Measurements from ENCODE around the gene BICC1. TPM values are rescaled to one million over a fixed set of nuclear protein-coding genes. Genes with fewer than 3 reads are reported as not detected.

Gene BICC1
- total and polyA plus RNA-seq, 2 donors, result 5.7 to 45.3 TPM

DNA sequence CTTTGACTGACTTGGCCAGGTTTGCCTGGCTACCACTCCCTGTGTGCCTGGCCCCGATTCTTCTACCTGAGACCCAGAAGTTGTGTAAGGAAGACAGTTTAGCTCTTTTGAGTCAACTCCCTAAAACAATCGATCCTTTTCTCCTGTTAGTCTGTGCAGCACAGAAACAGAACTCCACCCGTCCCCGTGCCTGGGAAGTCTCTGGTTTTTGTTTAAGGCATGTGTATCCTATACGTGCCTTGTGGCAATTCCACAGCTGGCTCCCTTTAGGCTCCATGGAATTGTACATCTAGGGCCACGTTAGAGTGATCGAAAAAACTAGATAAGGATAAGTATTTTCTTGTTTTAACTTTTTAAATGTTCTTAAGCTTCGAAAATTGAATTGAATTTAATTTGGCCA, 131.6 kb downstream of the BICC1 start:
- no peak for DNase-seq (ENCODE audit: extremely low spot score)
- H3K4me3 ChIP-seq (ENCODE audit: low read depth, low read length), result no peak overlapping the region
- no peaks in the 10 kb centered on the region for H3K36me3 ChIP-seq (ENCODE audit: insufficient read depth)
- no peaks in the 10 kb centered on the region for H3K4me1 ChIP-seq (ENCODE audit: insufficient read depth)
- WGBS, result 77% methylated on average over 8 of the region's 8 CpGs
- H3K27ac ChIP-seq (ENCODE audit: low read depth), result no peak overlapping the region

DNA sequence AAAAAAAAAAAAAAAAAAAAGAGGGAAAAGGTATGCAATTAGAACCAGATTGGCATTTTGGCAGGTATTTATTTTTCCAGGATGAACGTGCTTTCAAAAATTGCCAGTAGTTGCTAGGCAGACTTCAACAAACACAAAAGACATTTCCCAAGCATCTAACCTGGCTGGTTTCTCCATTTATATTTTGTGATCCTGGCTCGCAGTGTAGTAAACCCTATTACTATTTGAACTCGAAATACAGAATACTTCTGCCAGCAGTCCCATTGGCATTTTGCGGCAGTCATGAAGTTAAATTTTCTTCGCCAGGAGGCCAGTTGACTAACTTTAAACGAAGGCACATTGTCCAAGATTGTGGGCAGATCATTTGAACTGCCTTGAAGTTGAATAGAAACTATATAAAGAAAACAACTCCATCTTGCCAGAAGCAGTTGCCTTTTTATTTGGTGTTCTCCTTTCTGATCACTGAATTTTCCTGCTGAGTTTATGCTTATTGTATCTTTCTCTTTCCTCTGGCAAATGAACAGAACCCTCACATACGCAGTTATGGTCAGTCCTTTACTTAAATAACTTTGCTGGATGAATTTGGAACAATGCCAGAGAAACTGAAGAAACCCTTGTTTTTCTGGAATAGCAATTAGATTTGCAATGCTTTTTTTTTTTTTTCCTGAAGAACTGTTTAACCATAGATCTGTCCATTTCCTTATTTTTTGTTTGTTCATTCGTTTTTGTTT, 132.9 kb downstream of the BICC1 start:
- Histone ChIP-seq H3K27ac (ENCODE audit: low read depth) (no peak overlapping the region), H3K4me1 (ENCODE audit: insufficient read depth) (no peaks in the 10 kb centered on the region), H3K36me3 (ENCODE audit: insufficient read depth) (no peaks in the 10 kb centered on the region), H3K4me3 (ENCODE audit: low read depth, low read length) (no peak overlapping the region)
- WGBS, result 66% methylated on average over 8 of the region's 8 CpGs
- DNase-seq (ENCODE audit: extremely low spot score), result no peak

DNA sequence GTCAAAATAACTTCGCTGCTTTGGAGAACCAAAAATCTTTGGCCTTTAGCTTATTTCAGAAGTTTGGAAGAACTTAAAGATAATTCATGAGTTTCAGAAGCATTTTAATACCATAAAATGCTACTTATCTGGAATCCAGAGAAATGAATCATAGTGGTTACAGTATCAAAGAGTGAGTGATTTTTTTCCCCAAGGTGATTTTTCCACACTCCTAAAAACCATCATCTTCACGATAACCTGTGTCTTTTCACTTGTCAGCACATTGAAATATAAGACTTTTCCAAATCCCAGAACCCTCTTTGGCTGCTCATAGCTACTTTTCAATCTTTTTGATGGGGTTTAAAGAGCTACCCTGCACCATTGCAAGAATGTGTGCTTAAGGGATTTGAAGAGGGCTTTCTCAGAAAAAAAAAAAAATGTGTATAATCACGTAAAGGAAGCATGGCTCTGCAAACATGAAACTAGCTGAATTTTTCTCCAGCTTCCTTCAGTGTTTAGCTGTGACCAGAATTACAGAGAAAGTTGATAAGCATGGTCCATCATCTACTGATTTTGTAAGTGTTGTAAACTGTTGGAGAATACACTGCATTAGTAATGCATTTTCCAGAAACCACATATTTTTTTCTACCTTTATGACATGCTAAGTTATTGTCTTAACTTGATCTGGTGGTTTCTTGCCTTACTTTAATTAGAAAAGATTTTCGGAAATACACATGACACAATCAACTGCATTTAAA, 134.9 kb downstream of the BICC1 start:
- Histone ChIP-seq H3K27ac (ENCODE audit: low read depth) (no peak overlapping the region), H3K4me1 (ENCODE audit: insufficient read depth) (no peaks in the 10 kb centered on the region), H3K36me3 (ENCODE audit: insufficient read depth) (no peaks in the 10 kb centered on the region), H3K4me3 (ENCODE audit: low read depth, low read length) (no peak overlapping the region)
- WGBS, result 62% methylated on average over 4 of the region's 4 CpGs
- no peak for DNase-seq (ENCODE audit: extremely low spot score)

DNA sequence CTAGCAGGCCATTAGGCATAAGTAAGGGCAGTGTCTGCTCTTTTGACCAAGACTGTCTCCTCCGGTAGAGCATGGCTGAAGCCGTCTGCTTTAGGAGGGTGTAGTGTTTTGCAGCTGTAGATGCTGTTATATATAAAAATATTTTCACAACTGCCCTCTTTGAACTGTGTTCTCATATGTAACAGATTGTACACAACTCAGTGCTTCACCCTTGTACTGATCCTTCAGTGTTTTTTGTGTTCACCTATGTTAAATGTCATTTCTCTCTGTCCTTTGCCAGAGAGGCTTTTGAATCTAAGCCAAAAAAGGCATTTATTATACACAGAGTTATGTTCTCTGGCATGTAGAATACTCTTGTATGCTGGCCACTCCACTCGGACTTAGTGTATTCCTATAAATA, 135.5 kb downstream of the BICC1 start:
- 45% methylated on average over 3 of the region's 3 CpGs for WGBS
- Histone ChIP-seq H3K4me3 (ENCODE audit: low read depth, low read length) (no peak overlapping the region), H3K4me1 (ENCODE audit: insufficient read depth) (no peaks in the 10 kb centered on the region), H3K27ac (ENCODE audit: low read depth) (no peak overlapping the region), H3K36me3 (ENCODE audit: insufficient read depth) (no peaks in the 10 kb centered on the region)
- DNase-seq (ENCODE audit: extremely low spot score), result peak; percentile 75

DNA sequence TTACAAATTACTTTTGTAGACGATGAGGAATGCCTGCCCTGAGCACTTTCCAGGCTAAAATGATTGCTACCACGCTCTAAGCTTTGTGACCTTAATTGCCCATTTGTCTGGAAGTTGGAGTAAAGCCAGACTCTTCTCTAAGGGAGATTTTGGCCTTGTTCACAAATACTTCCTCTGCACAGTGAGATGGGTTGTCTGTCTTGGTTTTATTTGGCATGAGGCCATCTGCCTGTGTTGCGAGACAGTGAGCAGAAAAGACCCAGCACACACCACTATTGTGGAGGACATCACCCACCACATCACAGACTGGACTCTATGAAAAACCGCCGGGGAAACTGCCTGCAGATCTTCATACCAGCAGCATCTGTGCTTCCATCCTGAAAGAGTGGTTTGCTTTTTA, 138.4 kb downstream of the BICC1 start:
- no peak overlapping the region for H3K4me3 ChIP-seq (ENCODE audit: low read depth, low read length)
- WGBS, result 19% methylated on average over 5 of the region's 5 CpGs
- H3K4me1 ChIP-seq (ENCODE audit: insufficient read depth), result no peaks in the 10 kb centered on the region
- DNase-seq (ENCODE audit: extremely low spot score), result no peak
- H3K27ac ChIP-seq (ENCODE audit: low read depth), result no peak overlapping the region
- H3K36me3 ChIP-seq (ENCODE audit: insufficient read depth), result no peaks in the 10 kb centered on the region

DNA sequence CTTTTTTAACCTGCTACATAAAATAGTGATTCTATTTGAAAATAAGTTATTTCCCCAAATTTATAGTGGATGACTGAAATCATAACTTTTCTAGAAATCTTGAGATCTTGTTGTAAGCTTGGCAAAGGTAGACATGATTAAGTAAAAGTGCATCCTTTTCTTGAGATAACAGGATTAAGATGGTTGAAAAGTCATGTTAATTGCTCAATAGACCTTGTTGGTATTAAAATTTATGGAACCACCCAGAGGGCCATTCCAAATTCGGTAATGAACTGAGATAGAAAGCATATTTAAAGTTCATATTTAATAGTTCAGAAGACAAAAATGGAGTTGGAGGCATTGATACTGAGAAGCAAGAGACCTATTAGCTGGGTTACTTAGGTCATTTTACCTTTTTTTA, 139.1 kb downstream of the BICC1 start:
- no peaks in the 10 kb centered on the region for H3K4me1 ChIP-seq (ENCODE audit: insufficient read depth)
- 49% methylated on average over 1 of the region's 1 CpG for WGBS
- no peak overlapping the region for H3K4me3 ChIP-seq (ENCODE audit: low read depth, low read length)
- no peak for DNase-seq (ENCODE audit: extremely low spot score)
- no peaks in the 10 kb centered on the region for H3K36me3 ChIP-seq (ENCODE audit: insufficient read depth)
- H3K27ac ChIP-seq (ENCODE audit: low read depth), result no peak overlapping the region

DNA sequence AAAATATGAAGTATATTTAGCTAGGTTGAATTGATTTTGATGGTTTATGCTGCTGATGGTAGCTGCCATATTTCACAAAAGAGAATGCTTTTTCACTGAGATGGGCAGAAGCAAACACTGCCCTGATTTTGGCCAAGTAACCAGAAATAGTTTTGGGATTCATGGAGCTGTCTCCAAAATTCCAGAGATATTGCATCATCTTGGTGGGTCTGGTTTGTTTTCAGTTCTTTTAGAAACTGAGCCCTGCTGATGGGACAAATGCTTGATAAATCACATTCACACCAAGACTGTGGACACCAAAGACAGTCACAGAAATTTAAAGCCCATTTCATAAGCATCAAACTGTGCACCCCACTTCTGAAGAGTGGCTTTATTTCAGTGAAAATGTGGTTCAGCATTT, 140.5 kb downstream of the BICC1 start:
- no peak overlapping the region for H3K27ac ChIP-seq (ENCODE audit: low read depth)
- no peaks in the 10 kb centered on the region for H3K36me3 ChIP-seq (ENCODE audit: insufficient read depth)
- no peak for DNase-seq (ENCODE audit: extremely low spot score)
- no peaks in the 10 kb centered on the region for H3K4me1 ChIP-seq (ENCODE audit: insufficient read depth)
- no peak overlapping the region for H3K4me3 ChIP-seq (ENCODE audit: low read depth, low read length)

DNA sequence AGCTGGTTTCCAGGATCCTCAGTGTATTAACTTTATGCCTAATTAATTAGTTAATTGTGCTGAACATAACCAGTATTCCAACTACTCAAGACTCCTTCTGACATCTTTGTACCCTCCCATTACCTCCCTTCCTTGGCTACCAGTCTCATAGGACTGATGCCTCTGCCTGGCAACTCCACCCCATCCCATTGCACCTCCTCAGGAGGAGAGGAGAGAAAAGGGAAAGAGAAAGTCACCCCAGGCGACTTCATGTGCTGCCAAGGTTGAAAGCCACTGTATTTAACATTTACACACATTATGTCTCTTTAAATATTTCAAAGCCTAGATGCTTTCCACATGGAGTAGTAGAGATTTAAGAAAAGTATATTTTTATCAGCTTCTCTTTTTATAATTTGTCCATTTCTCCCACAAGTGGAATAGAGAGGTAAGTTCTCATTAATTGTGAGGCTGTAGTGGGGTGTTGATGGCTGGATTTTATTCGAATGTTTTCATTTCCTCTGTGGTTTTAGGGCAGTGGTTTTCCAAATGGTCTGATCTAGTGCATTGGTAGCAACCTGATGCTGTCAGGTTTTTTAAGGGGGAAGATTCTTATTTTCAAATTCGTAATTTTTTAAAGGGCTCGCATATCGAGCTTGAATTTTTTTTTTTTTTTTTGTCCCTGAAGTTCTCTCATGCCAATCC, 148.0 kb downstream of the BICC1 start:
- Histone ChIP-seq H3K4me1 (ENCODE audit: insufficient read depth) (no peaks in the 10 kb centered on the region), H3K4me3 (ENCODE audit: low read depth, low read length) (no peak overlapping the region), H3K36me3 (ENCODE audit: insufficient read depth) (no peaks in the 10 kb centered on the region), H3K27ac (ENCODE audit: low read depth) (no peak overlapping the region)
- no peak for DNase-seq (ENCODE audit: extremely low spot score)
- WGBS, result 81% methylated on average over 5 of the region's 5 CpGs

DNA sequence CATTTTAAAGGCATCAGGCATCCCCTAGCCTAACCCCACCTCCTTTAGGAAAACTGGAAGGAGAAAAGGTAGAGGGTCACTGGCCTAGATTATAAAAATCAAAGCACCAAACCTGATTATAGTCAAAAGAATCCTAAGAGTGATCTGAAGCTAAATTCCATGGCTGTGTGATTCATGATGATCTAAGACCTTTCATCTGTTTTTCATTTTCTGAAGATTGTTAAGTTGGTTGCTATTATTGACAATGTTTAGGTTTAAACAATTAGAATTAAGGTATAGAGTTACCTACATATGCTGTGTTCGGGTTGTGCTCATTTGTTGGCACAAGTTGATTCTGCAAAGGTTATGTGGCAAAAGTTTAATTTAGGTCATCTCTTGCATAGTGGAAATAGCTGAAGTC, 148.7 kb downstream of the BICC1 start:
- DNase-seq (ENCODE audit: extremely low spot score), result no peak
- H3K4me1 ChIP-seq (ENCODE audit: insufficient read depth), result no peaks in the 10 kb centered on the region
- no peak overlapping the region for H3K27ac ChIP-seq (ENCODE audit: low read depth)
- H3K36me3 ChIP-seq (ENCODE audit: insufficient read depth), result no peaks in the 10 kb centered on the region
- no peak overlapping the region for H3K4me3 ChIP-seq (ENCODE audit: low read depth, low read length)
- WGBS, result 81% methylated on average over 1 of the region's 1 CpG

DNA sequence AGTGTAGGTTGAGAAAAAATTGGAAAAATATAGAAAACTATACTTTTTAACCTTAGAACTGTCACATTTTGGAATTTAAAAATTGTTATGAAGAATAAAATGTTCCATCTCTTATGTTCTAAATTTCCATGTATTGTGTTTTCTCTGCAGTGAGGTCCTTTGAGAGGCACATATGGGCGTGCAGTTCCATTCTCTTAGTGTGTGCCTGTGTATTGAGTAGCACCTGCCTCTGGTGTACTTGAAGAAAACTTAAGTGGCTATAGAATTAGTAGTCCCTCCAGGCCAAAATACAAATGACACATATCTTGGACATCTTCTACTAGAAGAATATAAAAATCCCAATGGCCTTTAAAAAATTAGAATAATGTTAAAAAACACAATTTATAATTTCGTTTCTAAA, 149.2 kb downstream of the BICC1 start:
- Histone ChIP-seq H3K4me1 (ENCODE audit: insufficient read depth) (no peaks in the 10 kb centered on the region), H3K36me3 (ENCODE audit: insufficient read depth) (no peaks in the 10 kb centered on the region), H3K4me3 (ENCODE audit: low read depth, low read length) (no peak overlapping the region), H3K27ac (ENCODE audit: low read depth) (no peak overlapping the region)
- 44% methylated on average over 2 of the region's 2 CpGs for WGBS
- no peak for DNase-seq (ENCODE audit: extremely low spot score)

DNA sequence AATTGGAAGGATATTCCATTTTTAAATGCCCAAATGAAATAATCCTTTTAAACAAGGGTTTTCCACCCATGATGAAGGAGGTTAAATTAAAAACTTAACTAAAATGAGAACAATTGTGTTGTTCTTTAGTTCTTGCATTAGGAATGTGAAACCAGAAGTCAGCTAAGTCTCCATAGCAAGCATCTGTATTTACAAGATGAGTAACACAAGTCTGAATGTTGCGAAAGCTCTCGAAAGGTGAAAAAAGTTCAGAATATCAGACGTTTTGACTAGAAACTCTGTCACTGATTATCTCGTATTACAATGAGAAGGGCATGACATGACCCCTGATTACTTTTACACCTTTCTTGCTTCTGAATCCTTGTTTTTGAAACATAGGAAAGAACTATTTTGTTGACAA, 149.6 kb downstream of the BICC1 start:
- Histone ChIP-seq H3K4me3 (ENCODE audit: low read depth, low read length) (no peak overlapping the region), H3K4me1 (ENCODE audit: insufficient read depth) (no peaks in the 10 kb centered on the region), H3K36me3 (ENCODE audit: insufficient read depth) (no peaks in the 10 kb centered on the region), H3K27ac (ENCODE audit: low read depth) (no peak overlapping the region)
- WGBS, result 69% methylated on average over 4 of the region's 4 CpGs
- DNase-seq (ENCODE audit: extremely low spot score), result no peak

DNA sequence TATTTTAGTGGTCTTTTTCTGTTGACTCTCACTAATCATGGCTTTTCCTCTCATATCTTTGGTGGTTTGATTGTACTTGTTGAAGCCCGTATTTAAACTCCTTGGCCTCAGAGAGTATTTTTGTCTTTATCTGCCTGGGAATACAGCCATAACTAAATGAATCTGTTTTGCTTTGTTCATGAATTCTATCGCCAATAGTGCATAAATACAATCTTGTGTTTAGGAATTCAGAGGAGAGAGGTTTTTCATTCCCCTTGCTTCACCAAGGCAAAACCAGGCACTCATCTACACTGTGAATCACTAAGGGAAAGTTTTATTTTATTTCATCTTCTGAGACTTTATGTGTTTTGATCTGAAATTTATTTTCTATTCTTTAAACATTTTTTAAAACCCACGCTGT, 152.7 kb downstream of the BICC1 start:
- Histone ChIP-seq H3K36me3 (ENCODE audit: insufficient read depth) (no peaks in the 10 kb centered on the region), H3K27ac (ENCODE audit: low read depth) (no peak overlapping the region), H3K4me3 (ENCODE audit: low read depth, low read length) (no peak overlapping the region), H3K4me1 (ENCODE audit: insufficient read depth) (no peaks in the 10 kb centered on the region)
- no peak for DNase-seq (ENCODE audit: extremely low spot score)
- WGBS, result 43% methylated on average over 3 of the region's 3 CpGs

DNA sequence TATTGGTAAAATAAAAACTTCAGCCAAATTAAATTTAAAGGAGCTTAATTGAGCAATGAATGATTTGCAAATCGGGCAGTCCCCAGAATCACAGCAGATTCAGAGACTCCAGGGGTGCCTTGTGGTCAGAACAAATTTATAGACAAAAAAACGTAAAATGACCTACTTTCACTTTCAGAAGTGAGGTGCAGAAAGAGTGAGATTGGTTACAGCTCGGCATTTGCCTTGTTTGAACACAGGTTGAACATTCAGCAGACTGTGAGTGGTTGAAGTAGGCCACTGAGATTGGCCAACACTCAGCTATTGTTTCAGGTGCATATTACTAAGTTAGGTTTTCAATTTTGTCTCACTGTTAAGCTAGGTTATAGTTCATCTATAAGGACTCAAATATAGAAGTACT, 153.4 kb downstream of the BICC1 start:
- H3K4me3 ChIP-seq (ENCODE audit: low read depth, low read length), result no peak overlapping the region
- no peak for DNase-seq (ENCODE audit: extremely low spot score)
- WGBS, result 46% methylated on average over 3 of the region's 3 CpGs
- H3K36me3 ChIP-seq (ENCODE audit: insufficient read depth), result no peaks in the 10 kb centered on the region
- no peaks in the 10 kb centered on the region for H3K4me1 ChIP-seq (ENCODE audit: insufficient read depth)
- H3K27ac ChIP-seq (ENCODE audit: low read depth), result no peak overlapping the region

DNA sequence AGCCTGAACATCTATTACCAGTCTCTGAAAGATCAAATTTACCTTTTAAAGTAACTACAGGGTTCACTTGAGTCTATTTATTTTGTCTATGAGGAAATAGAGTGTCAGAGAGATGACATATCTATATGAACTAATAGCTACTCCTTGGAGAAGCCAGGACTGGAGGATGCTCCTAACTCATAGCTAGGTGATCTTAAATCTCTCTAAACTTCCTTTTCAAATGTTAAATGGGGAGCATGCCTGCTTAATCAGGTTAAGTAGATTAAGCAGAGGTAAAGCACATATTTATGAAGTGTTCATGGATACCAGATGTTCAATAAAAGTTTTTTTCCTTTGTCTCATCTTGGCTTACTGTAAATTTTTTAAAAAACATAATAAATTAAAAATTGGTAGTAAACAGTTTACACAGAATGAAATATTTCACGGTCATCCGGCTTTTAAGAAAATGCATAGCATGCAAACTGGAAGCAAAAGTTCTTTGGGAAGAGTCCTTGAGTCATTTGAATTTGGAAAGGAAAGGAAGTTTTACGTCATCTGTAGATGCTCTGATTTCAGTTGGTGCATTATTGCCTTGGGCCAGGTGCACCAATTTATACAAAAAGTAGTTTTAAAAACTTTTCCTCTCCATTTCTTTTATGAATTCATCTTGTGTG, 155.1 kb downstream of the BICC1 start:
- Histone ChIP-seq H3K4me1 (ENCODE audit: insufficient read depth) (no peaks in the 10 kb centered on the region), H3K4me3 (ENCODE audit: low read depth, low read length) (no peak overlapping the region), H3K27ac (ENCODE audit: low read depth) (peak overlapping the region; percentile 10), H3K36me3 (ENCODE audit: insufficient read depth) (no peaks in the 10 kb centered on the region)
- no peak for DNase-seq (ENCODE audit: extremely low spot score)
- WGBS, result 59% methylated on average over 3 of the region's 3 CpGs

All from urinary bladder (tissue), 4 donors.